Activated T-cell treated with anti-CD3 and anti-CD28 coated beads, Interleukin-2, amount 50 U/mL, for 1 hour (primary cell): ENCODE results near the gene MYT1.
A peak's percentile ranks its signal among the peaks of the same experiment; 100 is the strongest.
"Not testable (repeated sequence)": the region's sequence is repeated elsewhere in the genome, so short reads cannot be mapped to it uniquely, and the experiment has no call there.

ENCODE experiments used
- DNase-seq: peaks from one replicate; pipeline ENCODE4 v3.0.0-alpha.2; 2020

Gene MYT1

GRCh38 chr20:64164123-64164836 lies at the start of gene MYT1:
Gene MYT1 (plus strand): TSS chr20:64164452. CDS start chr20:64198862, 34,410 bp downstream.
- no peak for DNase-seq

GRCh38 chr20:64115171-64115911 lies 48.9 kb upstream of the MYT1 start:
- no peak for DNase-seq

- no peak for DNase-seq
These were observed 48.2 kb upstream of the MYT1 start for GRCh38 chr20:64116016-64116415.

GRCh38 chr20:64116541-64117431 lies 47.5 kb upstream of the MYT1 start:
- peak; percentile 14 for DNase-seq

GRCh38 chr20:64117432-64117777 lies 46.8 kb upstream of the MYT1 start:
- DNase-seq: not testable (repeated sequence)

GRCh38 chr20:64119301-64119680 lies 45.0 kb upstream of the MYT1 start:
- no peak for DNase-seq

- DNase-seq: peak; percentile 36
These were observed 44.4 kb upstream of the MYT1 start for GRCh38 chr20:64119681-64120341.

GRCh38 chr20:64121586-64121985 lies 42.7 kb upstream of the MYT1 start:
- no peak for DNase-seq

GRCh38 chr20:64122927-64123326 lies 41.3 kb upstream of the MYT1 start:
- DNase-seq: not testable (repeated sequence)

- not testable (repeated sequence) for DNase-seq
These were observed 40.7 kb upstream of the MYT1 start for GRCh38 chr20:64123517-64123916.

- DNase-seq: no peak
These were observed 35.0 kb upstream of the MYT1 start for GRCh38 chr20:64129146-64129782.

- DNase-seq: no peak
These were observed 34.0 kb upstream of the MYT1 start for GRCh38 chr20:64130271-64130670.

- no peak for DNase-seq
These were observed 33.4 kb upstream of the MYT1 start for GRCh38 chr20:64130876-64131275.

- DNase-seq: no peak
These were observed 32.8 kb upstream of the MYT1 start for GRCh38 chr20:64131406-64131805.

- DNase-seq: no peak
These were observed 30.3 kb upstream of the MYT1 start for GRCh38 chr20:64133951-64134407.

GRCh38 chr20:64134744-64135143 lies 29.5 kb upstream of the MYT1 start:
- DNase-seq: not testable (repeated sequence)

GRCh38 chr20:64136004-64136710 lies 28.1 kb upstream of the MYT1 start:
- no peak for DNase-seq

GRCh38 chr20:64137598-64138031 lies 26.6 kb upstream of the MYT1 start:
- DNase-seq: no peak

- no peak for DNase-seq
These were observed 25.9 kb upstream of the MYT1 start for GRCh38 chr20:64138276-64138815.

GRCh38 chr20:64139199-64140060 lies 24.8 kb upstream of the MYT1 start:
- no peak for DNase-seq
